ENCODE measurements around the gene ZMAT2. TPM values are rescaled to one million over a fixed set of nuclear protein-coding genes. Genes with fewer than 3 reads are reported as not detected.

The ZMAT2 gene
- total RNA-seq, result 29.0 and 31.2 TPM in 2 replicates

GRCh38 chr5:140700177-140701144, at the start of gene ZMAT2:
TSS of gene ZMAT2 (plus strand) at chr5:140700447. CDS start at chr5:140700461, 14 bp downstream.

GRCh38 chr5:140664359-140665119, 35.7 kb upstream of the ZMAT2 start, which contains the start of gene WDR55:
TSS of gene WDR55 (plus strand) at chr5:140664904. CDS start at chr5:140664913, 9 bp downstream.

GRCh38 chr5:140673187-140673976, 26.9 kb upstream of the ZMAT2 start, which contains the start of gene DND1:
TSS of gene DND1 (minus strand) at chr5:140673576. CDS start at chr5:140673542, 34 bp downstream.

GRCh38 chr5:140690941-140691924, 9.0 kb upstream of the ZMAT2 start, which contains the start of the genes HARS1 and HARS2:
TSS of gene HARS1 (minus strand) at chr5:140691370. CDS start at chr5:140691304, 66 bp downstream.
TSS of gene HARS2 (plus strand) at chr5:140691455. CDS start at chr5:140691649, 194 bp downstream.

Other genes with a start within 250 kb of the ZMAT2 start
- 6.4 and 7.2 TPM in 2 replicates for gene EIF4EBP3, start 152.8 kb upstream of the ZMAT2 start, total RNA-seq
- gene SRA1, start 143.0 kb upstream of the ZMAT2 start, total RNA-seq, result 40.8 and 58.3 TPM in 2 replicates
- gene APBB3, start 135.8 kb upstream of the ZMAT2 start, total RNA-seq, result 5.0 and 7.7 TPM in 2 replicates
- 37.6 and 43.4 TPM in 2 replicates for gene SLC35A4, start 135.6 kb upstream of the ZMAT2 start, total RNA-seq
- 0.08 and 0.76 TPM in 2 replicates for gene CD14, start 67.3 kb upstream of the ZMAT2 start, total RNA-seq
- 27.4 and 28.1 TPM in 2 replicates for gene TMCO6, start 61.0 kb upstream of the ZMAT2 start, total RNA-seq
- gene NDUFA2, start 52.8 kb upstream of the ZMAT2 start, total RNA-seq, result 44.7 and 60.0 TPM in 2 replicates
- 63.2 and 93.5 TPM in 2 replicates for gene IK, start 52.6 kb upstream of the ZMAT2 start, total RNA-seq
- gene WDR55, start 35.5 kb upstream of the ZMAT2 start, total RNA-seq, result 14.7 and 16.0 TPM in 2 replicates
- 0.78 and 1.6 TPM in 2 replicates for gene DND1, start 26.9 kb upstream of the ZMAT2 start, total RNA-seq
- 63.0 and 96.6 TPM in 2 replicates for gene HARS1, start 9.1 kb upstream of the ZMAT2 start, total RNA-seq
- gene HARS2, start 9.0 kb upstream of the ZMAT2 start, total RNA-seq, result 26.0 and 27.2 TPM in 2 replicates
- not detected in 2 replicates for gene PCDHA1, start 85.7 kb downstream of the ZMAT2 start, total RNA-seq
- not detected in 2 replicates for gene PCDHA2, start 94.4 kb downstream of the ZMAT2 start, total RNA-seq
- not detected in 2 replicates for gene PCDHA3, start 100.6 kb downstream of the ZMAT2 start, total RNA-seq
- not detected in 2 replicates for gene PCDHA4, start 106.6 kb downstream of the ZMAT2 start, total RNA-seq
- gene PCDHA5, start 121.2 kb downstream of the ZMAT2 start, total RNA-seq, result not detected in 2 replicates
- gene PCDHA6, start 127.5 kb downstream of the ZMAT2 start, total RNA-seq, result 0.16 TPM in 1 of 2 replicates, not detected in the other
- not detected in 2 replicates for gene PCDHA7, start 133.8 kb downstream of the ZMAT2 start, total RNA-seq
- gene PCDHA8, start 140.7 kb downstream of the ZMAT2 start, total RNA-seq, result not detected in 2 replicates
- not detected in 2 replicates for gene PCDHA9, start 147.9 kb downstream of the ZMAT2 start, total RNA-seq
- not detected in 2 replicates for gene PCDHA10, start 155.4 kb downstream of the ZMAT2 start, total RNA-seq
- gene PCDHA11, start 168.5 kb downstream of the ZMAT2 start, total RNA-seq, result under 0.01 TPM in 1 of 2 replicates, not detected in the other
- gene PCDHA12, start 174.9 kb downstream of the ZMAT2 start, total RNA-seq, result not detected in 2 replicates
- not detected in 2 replicates for gene PCDHA13, start 181.7 kb downstream of the ZMAT2 start, total RNA-seq
- 0.16 and 0.61 TPM in 2 replicates for gene PCDHAC1, start 225.9 kb downstream of the ZMAT2 start, total RNA-seq